ENCODE results near the gene ZIC2. TPM values are rescaled to one million over a fixed set of nuclear protein-coding genes. Genes with fewer than 3 reads are reported as not detected.

Gene ZIC2
- total RNA-seq, 3 donors from 2014 or later (not counting 1 experiment from before 2014, with no cell fraction given): not detected

DNA sequence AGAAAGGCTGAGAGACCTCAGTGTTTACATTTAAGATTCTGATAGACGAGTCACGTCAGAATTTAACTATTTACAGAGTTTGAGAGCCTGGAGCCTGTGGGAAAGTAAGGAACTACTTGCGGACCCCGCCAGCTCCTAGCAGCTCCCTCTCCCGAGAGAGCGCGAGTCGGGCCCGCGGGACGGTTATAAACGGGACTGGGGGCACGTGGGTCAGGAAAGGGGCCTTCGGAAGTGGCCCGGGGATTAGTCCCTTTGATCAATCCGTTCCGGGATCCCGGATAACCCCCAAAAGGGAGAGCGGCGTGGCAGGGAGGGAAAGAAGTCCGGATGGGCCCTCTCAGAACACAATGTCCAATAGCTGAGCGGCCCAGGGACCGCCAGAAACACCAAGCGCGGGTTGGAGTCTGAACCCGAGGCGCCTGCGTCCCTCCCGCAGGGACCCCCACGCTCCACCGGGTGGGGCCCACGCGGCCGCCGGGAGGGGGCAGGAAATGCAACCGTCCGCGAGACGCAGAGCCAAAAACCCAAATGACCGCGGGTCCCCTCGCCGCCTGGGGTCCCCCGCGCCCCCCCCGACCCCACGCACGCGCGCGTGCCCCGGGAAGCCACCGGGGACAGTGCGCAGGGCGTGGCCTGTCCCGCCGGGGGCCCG is 13.6 kb upstream of the ZIC2 start:
- no peak for DNase-seq
- intact Hi-C loops (cut with micrococcal nuclease): no loop called here

DNA sequence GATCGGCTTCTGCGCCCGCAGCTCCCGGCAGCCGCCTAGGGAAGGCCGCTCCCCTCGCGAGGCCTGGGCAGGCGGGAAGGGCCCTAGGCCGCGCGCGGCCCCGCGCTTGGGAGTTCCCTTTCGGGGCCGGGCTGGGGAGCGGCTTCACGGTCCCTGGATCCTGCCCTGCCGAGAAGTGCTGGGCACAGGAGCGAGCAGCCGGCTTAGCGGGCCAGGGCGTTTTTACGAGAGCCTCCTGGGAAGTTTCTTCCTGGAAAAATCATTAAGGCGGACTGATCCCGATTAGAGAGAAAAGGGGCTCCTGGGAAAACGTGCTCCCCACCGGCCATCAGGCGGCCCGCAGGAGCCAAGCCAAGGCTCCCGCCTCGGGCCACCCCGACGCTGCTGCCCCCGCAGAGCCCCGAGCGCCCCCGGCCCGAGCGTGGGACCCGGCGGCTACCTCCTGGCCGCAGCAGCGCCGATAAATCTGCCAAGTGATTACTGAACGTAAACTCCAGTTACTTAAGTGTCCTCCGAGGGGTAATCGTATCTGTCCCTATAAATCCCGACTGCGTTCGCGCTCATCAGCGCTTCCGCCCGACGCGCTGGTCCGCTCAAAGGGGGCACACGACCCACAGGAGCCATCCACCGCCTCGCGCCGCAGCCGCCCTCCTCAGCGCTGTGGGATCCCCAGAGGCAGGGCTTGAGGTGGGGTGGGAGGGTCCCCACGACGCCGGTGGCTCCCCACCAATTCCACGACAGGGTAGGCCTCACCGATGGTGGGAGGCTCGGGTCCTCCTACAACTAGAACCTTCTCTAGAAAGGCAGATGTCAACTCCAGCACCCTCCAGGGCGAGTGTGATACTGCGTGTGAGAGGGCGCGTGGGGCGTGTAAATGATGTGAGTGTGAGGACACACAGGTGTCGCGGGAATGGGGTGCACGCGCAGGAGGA is 12.8 kb upstream of the ZIC2 start:
- DNase-seq (peak in 1 of 2 donors; percentile 32), ATAC-seq (no peak)
- Mint-ChIP-seq H3K4me3 (peak overlapping the region; percentile 86), H3K27me3 (ENCODE audit: low read depth in 2 of 2) (peaks cover 66 to 68% of the 10 kb centered on the region in 2 donors), H3K4me1 (peaks cover 18 to 27% of the 10 kb centered on the region in 2 donors), H3K27ac (peak overlapping the region in 1 of 2 donors; percentile 59), H3K9me3 (peaks cover 0 to 3% of the 10 kb centered on the region in 2 donors), H3K36me3 (peaks cover 11% of the 10 kb centered on the region)
- Histone ChIP-seq H3K27ac (ENCODE audit: low read length) (no peak overlapping the region), H3K4me3 (ENCODE audit: low read length) (no peak overlapping the region), H3K9me3 (ENCODE audit: control insufficient read depth, insufficient read depth, low read length) (peaks cover 13% of the 10 kb centered on the region), H3K4me1 (ENCODE audit: control insufficient read depth, insufficient read depth, low read length) (peaks cover 31% of the 10 kb centered on the region), H3K36me3 (ENCODE audit: control insufficient read depth, insufficient read depth, low read length) (no peaks in the 10 kb centered on the region), H3K27me3 (ENCODE audit: control insufficient read depth, insufficient read depth, low read length) (peaks cover 74% of the 10 kb centered on the region)
- intact Hi-C loops (cut with micrococcal nuclease): no loop called here
- WGBS (ENCODE audit: insufficient coverage): 7% methylated on average over 75 of the region's 81 CpGs
- TF ChIP-seq, protein P1, sequence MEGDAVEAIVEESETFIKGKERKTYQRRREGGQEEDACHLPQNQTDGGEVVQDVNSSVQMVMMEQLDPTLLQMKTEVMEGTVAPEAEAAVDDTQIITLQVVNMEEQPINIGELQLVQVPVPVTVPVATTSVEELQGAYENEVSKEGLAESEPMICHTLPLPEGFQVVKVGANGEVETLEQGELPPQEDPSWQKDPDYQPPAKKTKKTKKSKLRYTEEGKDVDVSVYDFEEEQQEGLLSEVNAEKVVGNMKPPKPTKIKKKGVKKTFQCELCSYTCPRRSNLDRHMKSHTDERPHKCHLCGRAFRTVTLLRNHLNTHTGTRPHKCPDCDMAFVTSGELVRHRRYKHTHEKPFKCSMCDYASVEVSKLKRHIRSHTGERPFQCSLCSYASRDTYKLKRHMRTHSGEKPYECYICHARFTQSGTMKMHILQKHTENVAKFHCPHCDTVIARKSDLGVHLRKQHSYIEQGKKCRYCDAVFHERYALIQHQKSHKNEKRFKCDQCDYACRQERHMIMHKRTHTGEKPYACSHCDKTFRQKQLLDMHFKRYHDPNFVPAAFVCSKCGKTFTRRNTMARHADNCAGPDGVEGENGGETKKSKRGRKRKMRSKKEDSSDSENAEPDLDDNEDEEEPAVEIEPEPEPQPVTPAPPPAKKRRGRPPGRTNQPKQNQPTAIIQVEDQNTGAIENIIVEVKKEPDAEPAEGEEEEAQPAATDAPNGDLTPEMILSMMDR (IDR thresholded peaks at IDR 0.05): no peak

More for the DNA sequence above, 13.6 kb upstream of the ZIC2 start:
- Mint-ChIP-seq H3K9me3 (no peaks in the 10 kb centered on the region), H3K4me3 (peak overlapping the region; percentile 62), H3K4me1 (peaks cover 18 to 27% of the 10 kb centered on the region in 2 donors), H3K27me3 (ENCODE audit: low read depth in 2 of 2) (peaks cover 59 to 63% of the 10 kb centered on the region in 2 donors), H3K36me3 (peaks cover 3% of the 10 kb centered on the region), H3K27ac (peak overlapping the region in 1 of 2 donors; percentile 4)
- no peak overlapping the region for H3K4me3 ChIP-seq (ENCODE audit: low read length)
- TF ChIP-seq, protein P1 (IDR thresholded peaks at IDR 0.05): no peak
- no peak overlapping the region for H3K27ac ChIP-seq (ENCODE audit: low read length)
- peaks cover 13% of the 10 kb centered on the region for H3K9me3 ChIP-seq (ENCODE audit: control insufficient read depth, insufficient read depth, low read length)
- peaks cover 31% of the 10 kb centered on the region for H3K4me1 ChIP-seq (ENCODE audit: control insufficient read depth, insufficient read depth, low read length)
- no peaks in the 10 kb centered on the region for H3K36me3 ChIP-seq (ENCODE audit: control insufficient read depth, insufficient read depth, low read length)
- ATAC-seq: no peak
- peaks cover 68% of the 10 kb centered on the region for H3K27me3 ChIP-seq (ENCODE audit: control insufficient read depth, insufficient read depth, low read length)
- 6% methylated on average over 58 of the region's 58 CpGs for WGBS (ENCODE audit: insufficient coverage)

DNA sequence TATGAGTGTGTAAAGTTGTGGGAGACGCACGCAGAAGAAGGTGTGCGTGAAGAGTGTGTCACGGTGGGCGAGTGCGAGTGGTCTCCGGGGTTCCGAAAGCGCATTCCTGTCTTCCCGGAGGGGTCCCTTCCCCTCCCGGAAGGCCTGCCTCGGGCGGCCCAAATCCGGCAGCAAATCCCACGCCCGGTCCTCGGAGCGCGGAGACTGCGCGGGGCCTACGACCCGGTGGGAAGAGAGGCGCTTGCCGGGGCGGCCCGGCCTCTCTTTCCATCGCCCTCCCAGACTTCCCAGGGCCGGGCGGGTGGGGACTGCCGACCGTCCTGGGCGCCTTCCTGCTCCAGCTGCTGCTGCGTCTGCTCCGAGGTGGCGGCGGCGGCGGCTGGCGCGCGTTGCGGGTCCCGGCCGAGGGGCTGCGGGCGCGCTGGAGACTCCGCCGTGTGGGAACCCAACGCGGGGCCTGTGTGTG is 12.1 kb upstream of the ZIC2 start:
- 8% methylated on average over 52 of the region's 52 CpGs for WGBS (ENCODE audit: insufficient coverage)
- peaks cover 0 to 4% of the 10 kb centered on the region in 2 donors for H3K9me3 Mint-ChIP-seq
- no peak for ATAC-seq

More for the DNA sequence above, 12.1 kb upstream of the ZIC2 start:
- intact Hi-C loops (cut with micrococcal nuclease): no loop called here
- Mint-ChIP-seq H3K36me3 (peaks cover 17% of the 10 kb centered on the region), H3K4me3 (peak overlapping the region; percentile 94), H3K4me1 (peaks cover 18 to 27% of the 10 kb centered on the region in 2 donors), H3K27ac (peak overlapping the region; percentile 59 to 68), H3K27me3 (ENCODE audit: low read depth in 2 of 2) (peaks cover 67 to 68% of the 10 kb centered on the region in 2 donors)
- H3K4me3 ChIP-seq (ENCODE audit: low read length): no peak overlapping the region
- H3K27ac ChIP-seq (ENCODE audit: low read length): no peak overlapping the region
- TF ChIP-seq, protein P1 (IDR thresholded peaks at IDR 0.05): no peak
- H3K27me3 ChIP-seq (ENCODE audit: control insufficient read depth, insufficient read depth, low read length): peaks cover 76% of the 10 kb centered on the region
- no peaks in the 10 kb centered on the region for H3K36me3 ChIP-seq (ENCODE audit: control insufficient read depth, insufficient read depth, low read length)
- H3K4me1 ChIP-seq (ENCODE audit: control insufficient read depth, insufficient read depth, low read length): peaks cover 31% of the 10 kb centered on the region
- H3K9me3 ChIP-seq (ENCODE audit: control insufficient read depth, insufficient read depth, low read length): peaks cover 18% of the 10 kb centered on the region
- peak in 1 of 2 donors; percentile 27 for DNase-seq

All from natural killer cell (primary cell).